ENCODE measurements around the gene PAX5. TPM values are rescaled to one million over a fixed set of nuclear protein-coding genes. Genes with fewer than 3 reads are reported as not detected.

PAX5 gene
- total RNA-seq, 3 donors from 2014 or later = 0.29 to 0.32 TPM; not detected in 1

GRCh38 chr9:36911037-36911436, 123.0 kb downstream of the PAX5 start:
- Histone ChIP-seq H3K4me1 (ENCODE audit: low read depth) (no peaks in the 10 kb centered on the region), H3K36me3 (ENCODE audit: low read depth) (no peaks in the 10 kb centered on the region), H3K9me3 (no peaks in the 10 kb centered on the region), H3K4me3 (no peak overlapping the region)
- TF ChIP-seq CTCF (IDR thresholded peaks at IDR 0.05) = no peak
- DNase-seq = no peak
- ATAC-seq = no peak
- intact Hi-C loops (cut with DNase I, micrococcal nuclease) = no loop called here

GRCh38 chr9:36906492-36906891, 127.6 kb downstream of the PAX5 start:
- Histone ChIP-seq H3K4me3 (no peak overlapping the region), H3K9me3 (no peaks in the 10 kb centered on the region), H3K36me3 (ENCODE audit: low read depth) (no peaks in the 10 kb centered on the region), H3K4me1 (ENCODE audit: low read depth) (no peaks in the 10 kb centered on the region)
- DNase-seq (no peak), ATAC-seq (no peak)
- TF ChIP-seq CTCF (IDR thresholded peaks at IDR 0.05) = no peak
- intact Hi-C loops (cut with DNase I, micrococcal nuclease) = no loop called here

GRCh38 chr9:36905101-36906066, 128.7 kb downstream of the PAX5 start:
- no peak for ATAC-seq

GRCh38 chr9:36903541-36904435, 130.3 kb downstream of the PAX5 start:
- ATAC-seq = no peak
- Histone ChIP-seq H3K36me3 (ENCODE audit: low read depth) (no peaks in the 10 kb centered on the region), H3K9me3 (no peaks in the 10 kb centered on the region), H3K4me3 (no peak overlapping the region), H3K4me1 (ENCODE audit: low read depth) (no peaks in the 10 kb centered on the region)
- intact Hi-C loops (cut with DNase I, micrococcal nuclease) = no loop called here
- TF ChIP-seq CTCF (IDR thresholded peaks at IDR 0.05) = no peak
- DNase-seq = peak in 1 of 3 donors; percentile 5

More at GRCh38 chr9:36905101-36906066, 128.7 kb downstream of the PAX5 start:
- no peaks in the 10 kb centered on the region for H3K9me3 ChIP-seq
- H3K4me3 ChIP-seq = no peak overlapping the region
- no peaks in the 10 kb centered on the region for H3K36me3 ChIP-seq (ENCODE audit: low read depth)
- DNase-seq = no peak
- intact Hi-C loops (cut with DNase I, micrococcal nuclease) = no loop called here
- TF ChIP-seq CTCF (IDR thresholded peaks at IDR 0.05) = no peak
- H3K4me1 ChIP-seq (ENCODE audit: low read depth) = no peaks in the 10 kb centered on the region

GRCh38 chr9:36902861-36903524, 131.1 kb downstream of the PAX5 start:
- no peak for ATAC-seq
- Histone ChIP-seq H3K36me3 (ENCODE audit: low read depth) (no peaks in the 10 kb centered on the region), H3K4me3 (no peak overlapping the region), H3K9me3 (no peaks in the 10 kb centered on the region), H3K4me1 (ENCODE audit: low read depth) (no peaks in the 10 kb centered on the region)
- intact Hi-C loops (cut with DNase I, micrococcal nuclease) = no loop called here
- TF ChIP-seq CTCF (IDR thresholded peaks at IDR 0.05) = no peak
- no peak for DNase-seq

Data from mucosa of descending colon (tissue), 3 donors.